ENCODE data around the gene TMEM164. TPM values are rescaled to one million over a fixed set of nuclear protein-coding genes. Genes with fewer than 3 reads are reported as not detected.

TMEM164 gene
- total and polyA plus RNA-seq, 10 of the 15 experiments (the other 5 are each of a cell fraction or from before 2014, with no cell fraction given): 0.61 to 18.3 (median 7.0) TPM

DNA sequence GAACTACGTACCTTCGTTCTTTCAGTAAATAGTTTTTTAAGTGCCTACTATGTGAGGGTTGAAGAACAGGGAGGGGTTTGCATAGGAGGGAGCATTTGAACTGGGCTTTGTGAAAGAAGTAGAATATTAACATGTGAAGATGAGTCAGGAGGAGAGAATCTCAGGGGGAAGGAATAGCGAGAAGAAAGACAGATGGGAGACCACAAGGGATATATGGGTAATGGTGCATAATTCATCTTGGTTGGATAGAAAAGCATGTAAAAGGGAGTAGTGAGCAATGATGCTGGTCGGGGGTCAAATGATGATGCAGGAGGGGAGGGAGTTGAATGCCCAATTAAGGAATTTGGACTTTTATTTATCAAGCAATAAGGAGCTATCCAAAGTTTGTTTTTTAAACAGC, 52.7 kb downstream of the TMEM164 start:
- ChIA-PET RAD21 (ENCODE audit: unreplicated experiment) (interaction anchor here (1.7 kb wide), 1 partner anchor 91 kb away, joined by 3 read pairs; no protein-coding TSS in a partner anchor), POLR2A (no interaction called here), CTCF (interaction anchor here (1.0 to 1.1 kb wide), 2 partner anchors 12 to 91 kb away, joined by 3 read pairs; no protein-coding TSS in a partner anchor), SMC1A (ENCODE audit: uncharacterized antibody, unreplicated experiment) (interaction anchor here (1.0 to 1.1 kb wide), 3 partner anchors 8 to 15 kb away, joined by 3 to 6 read pairs (median 3); no protein-coding TSS in a partner anchor)
- DNase-seq (ENCODE audit: low read depth, low spot score) (no peak), FAIRE-seq (no peak), ATAC-seq (no peak)
- WGBS (ENCODE audit: insufficient coverage, insufficient replicate concordance, low lambda C conversion rate, missing lambda C conversion rate): 62% methylated on average over 4 of the region's 4 CpGs
- H3K36me3 ChIP-seq (ENCODE audit: control insufficient read depth in 2 of 2, insufficient read depth in 2 of 2, low read length in 1 of 2): no peaks in the 10 kb centered on the region
- no peak overlapping the region for H3K9ac ChIP-seq (ENCODE audit: control insufficient read depth, insufficient read depth, low read length)
- TF ChIP-seq RAD51 (IDR thresholded peaks at IDR 0.05) (no peak), POLR2A (IDR thresholded peaks at IDR 0.05; ENCODE audit: low read depth, low read length) (no peak), WRNIP1 (IDR thresholded peaks at IDR 0.05; ENCODE audit: borderline replicate concordance, low read depth, low read length) (no peak), SRF (IDR thresholded peaks at IDR 0.05; ENCODE audit: low read depth in 2 of 2, low read length in 2 of 2) (no peak), RCOR1 (conservative IDR thresholded peaks at IDR 0.05; ENCODE audit: low read depth, low read length) (no peak), TCF7 (IDR thresholded peaks at IDR 0.05; ENCODE audit: borderline replicate concordance) (no peak)
- TF ChIP-seq, protein P1, sequence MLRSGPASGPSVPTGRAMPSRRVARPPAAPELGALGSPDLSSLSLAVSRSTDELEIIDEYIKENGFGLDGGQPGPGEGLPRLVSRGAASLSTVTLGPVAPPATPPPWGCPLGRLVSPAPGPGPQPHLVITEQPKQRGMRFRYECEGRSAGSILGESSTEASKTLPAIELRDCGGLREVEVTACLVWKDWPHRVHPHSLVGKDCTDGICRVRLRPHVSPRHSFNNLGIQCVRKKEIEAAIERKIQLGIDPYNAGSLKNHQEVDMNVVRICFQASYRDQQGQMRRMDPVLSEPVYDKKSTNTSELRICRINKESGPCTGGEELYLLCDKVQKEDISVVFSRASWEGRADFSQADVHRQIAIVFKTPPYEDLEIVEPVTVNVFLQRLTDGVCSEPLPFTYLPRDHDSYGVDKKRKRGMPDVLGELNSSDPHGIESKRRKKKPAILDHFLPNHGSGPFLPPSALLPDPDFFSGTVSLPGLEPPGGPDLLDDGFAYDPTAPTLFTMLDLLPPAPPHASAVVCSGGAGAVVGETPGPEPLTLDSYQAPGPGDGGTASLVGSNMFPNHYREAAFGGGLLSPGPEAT (IDR thresholded peaks at IDR 0.05; ENCODE audit: low read depth): no peak
- TF ChIP-seq, protein P2, sequence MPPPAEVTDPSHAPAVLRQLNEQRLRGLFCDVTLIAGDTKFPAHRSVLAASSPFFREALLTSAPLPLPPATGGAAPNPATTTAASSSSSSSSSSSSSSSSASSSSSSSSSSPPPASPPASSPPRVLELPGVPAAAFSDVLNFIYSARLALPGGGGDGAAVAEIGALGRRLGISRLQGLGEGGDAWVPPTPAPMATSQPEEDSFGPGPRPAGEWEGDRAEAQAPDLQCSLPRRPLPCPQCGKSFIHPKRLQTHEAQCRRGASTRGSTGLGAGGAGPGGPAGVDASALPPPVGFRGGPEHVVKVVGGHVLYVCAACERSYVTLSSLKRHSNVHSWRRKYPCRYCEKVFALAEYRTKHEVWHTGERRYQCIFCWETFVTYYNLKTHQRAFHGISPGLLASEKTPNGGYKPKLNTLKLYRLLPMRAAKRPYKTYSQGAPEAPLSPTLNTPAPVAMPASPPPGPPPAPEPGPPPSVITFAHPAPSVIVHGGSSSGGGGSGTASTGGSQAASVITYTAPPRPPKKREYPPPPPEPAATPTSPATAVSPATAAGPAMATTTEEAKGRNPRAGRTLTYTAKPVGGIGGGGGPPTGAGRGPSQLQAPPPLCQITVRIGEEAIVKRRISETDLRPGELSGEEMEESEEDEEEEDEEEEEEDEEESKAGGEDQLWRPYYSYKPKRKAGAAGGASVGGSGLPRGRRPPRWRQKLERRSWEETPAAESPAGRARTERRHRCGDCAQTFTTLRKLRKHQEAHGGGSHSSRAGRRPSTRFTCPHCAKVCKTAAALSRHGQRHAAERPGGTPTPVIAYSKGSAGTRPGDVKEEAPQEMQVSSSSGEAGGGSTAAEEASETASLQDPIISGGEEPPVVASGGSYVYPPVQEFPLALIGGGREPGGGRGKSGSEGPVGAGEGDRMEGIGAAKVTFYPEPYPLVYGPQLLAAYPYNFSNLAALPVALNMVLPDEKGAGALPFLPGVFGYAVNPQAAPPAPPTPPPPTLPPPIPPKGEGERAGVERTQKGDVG (CRISPR knock-in tag; IDR thresholded peaks at IDR 0.05): no peak
- intact Hi-C loops (cut with micrococcal nuclease; ENCODE audit: unreplicated experiment): no loop called here
- no peak overlapping the region for H3K4me3 ChIP-seq
- H3K79me2 ChIP-seq (ENCODE audit: control insufficient read depth, insufficient read depth, low read length): no peaks in the 10 kb centered on the region
- in situ Hi-C loops (cut with MboI): no loop called here
- H3K9me3 ChIP-seq (replicated peaks; ENCODE audit: control insufficient read depth, insufficient read depth, low read length): no peaks in the 10 kb centered on the region; the same call in 2 of the 3 replicates
- no peak overlapping the region for H2AFZ ChIP-seq (ENCODE audit: control insufficient read depth, low read depth, low read length)
- no peaks in the 10 kb centered on the region; the same call in 1 of the 2 replicates for H3K4me1 ChIP-seq (ENCODE audit: control insufficient read depth, insufficient read depth, low read length)
- H3K27ac ChIP-seq (ENCODE audit: control insufficient read depth, insufficient read depth): no peak overlapping the region
- H3K4me2 ChIP-seq (ENCODE audit: control insufficient read depth, insufficient read depth): no peak overlapping the region
- no peaks in the 10 kb centered on the region for H3K27me3 ChIP-seq (replicated peaks in 1 of 2; ENCODE audit: control insufficient read depth in 2 of 2, insufficient read depth in 2 of 2, low read length in 1 of 2)
- no TSS peak for BruUV-seq (replicated peaks)
- no peaks in the 10 kb centered on the region for H4K20me1 ChIP-seq (ENCODE audit: control insufficient read depth, insufficient read depth)

Measured in GM12878 (cell line).